ENCODE data around the gene USP43.

USP43 gene

GRCh38 chr17:9700136-9700535, 54.8 kb downstream of the USP43 start:
- no peaks in the 10 kb centered on the region for H3K27me3 ChIP-seq (ENCODE audit: control insufficient read depth, insufficient read depth, low read length)
- peaks cover 5% of the 10 kb centered on the region for H3K36me3 ChIP-seq (ENCODE audit: control insufficient read depth, insufficient read depth, low read length)
- no peak overlapping the region for H3K9ac ChIP-seq (ENCODE audit: low read length)
- no peak overlapping the region for H3K4me3 ChIP-seq (ENCODE audit: low read length)
- H3K9me3 ChIP-seq (ENCODE audit: control insufficient read depth, low read length), result no peaks in the 10 kb centered on the region
- no peaks in the 10 kb centered on the region for H3K4me1 ChIP-seq (ENCODE audit: control insufficient read depth, insufficient read depth, low read length)

- H3K4me3 ChIP-seq (ENCODE audit: low read length), result no peak overlapping the region
- no peak overlapping the region for H3K9ac ChIP-seq (ENCODE audit: low read length)
- H3K9me3 ChIP-seq (ENCODE audit: control insufficient read depth, low read length), result no peaks in the 10 kb centered on the region
- peaks cover 5% of the 10 kb centered on the region for H3K36me3 ChIP-seq (ENCODE audit: control insufficient read depth, insufficient read depth, low read length)
- no peaks in the 10 kb centered on the region for H3K27me3 ChIP-seq (ENCODE audit: control insufficient read depth, insufficient read depth, low read length)
- H3K4me1 ChIP-seq (ENCODE audit: control insufficient read depth, insufficient read depth, low read length), result no peaks in the 10 kb centered on the region
Measured at GRCh38 chr17:9700754-9701476, 55.6 kb downstream of the USP43 start.

GRCh38 chr17:9702482-9702881, 57.2 kb downstream of the USP43 start:
- no peaks in the 10 kb centered on the region for H3K27me3 ChIP-seq (ENCODE audit: control insufficient read depth, insufficient read depth, low read length)
- H3K9ac ChIP-seq (ENCODE audit: low read length), result no peak overlapping the region
- no peaks in the 10 kb centered on the region for H3K4me1 ChIP-seq (ENCODE audit: control insufficient read depth, insufficient read depth, low read length)
- H3K4me3 ChIP-seq (ENCODE audit: low read length), result no peak overlapping the region
- no peaks in the 10 kb centered on the region for H3K9me3 ChIP-seq (ENCODE audit: control insufficient read depth, low read length)
- H3K36me3 ChIP-seq (ENCODE audit: control insufficient read depth, insufficient read depth, low read length), result peaks cover 5% of the 10 kb centered on the region

GRCh38 chr17:9702914-9703780, 57.8 kb downstream of the USP43 start:
- Histone ChIP-seq H3K4me3 (ENCODE audit: low read length) (no peak overlapping the region), H3K9me3 (ENCODE audit: control insufficient read depth, low read length) (no peaks in the 10 kb centered on the region), H3K4me1 (ENCODE audit: control insufficient read depth, insufficient read depth, low read length) (no peaks in the 10 kb centered on the region), H3K27me3 (ENCODE audit: control insufficient read depth, insufficient read depth, low read length) (no peaks in the 10 kb centered on the region), H3K36me3 (ENCODE audit: control insufficient read depth, insufficient read depth, low read length) (peaks cover 5% of the 10 kb centered on the region), H3K9ac (ENCODE audit: low read length) (no peak overlapping the region)

GRCh38 chr17:9703781-9704082, 58.4 kb downstream of the USP43 start:
- Histone ChIP-seq H3K4me1 (ENCODE audit: control insufficient read depth, insufficient read depth, low read length) (no peaks in the 10 kb centered on the region), H3K9ac (ENCODE audit: low read length) (no peak overlapping the region), H3K4me3 (ENCODE audit: low read length) (no peak overlapping the region), H3K9me3 (ENCODE audit: control insufficient read depth, low read length) (no peaks in the 10 kb centered on the region), H3K27me3 (ENCODE audit: control insufficient read depth, insufficient read depth, low read length) (no peaks in the 10 kb centered on the region), H3K36me3 (ENCODE audit: control insufficient read depth, insufficient read depth, low read length) (peaks cover 5% of the 10 kb centered on the region)

- no peak overlapping the region for H3K4me3 ChIP-seq (ENCODE audit: low read length)
- no peaks in the 10 kb centered on the region for H3K4me1 ChIP-seq (ENCODE audit: control insufficient read depth, insufficient read depth, low read length)
- H3K9me3 ChIP-seq (ENCODE audit: control insufficient read depth, low read length), result no peaks in the 10 kb centered on the region
- H3K27me3 ChIP-seq (ENCODE audit: control insufficient read depth, insufficient read depth, low read length), result no peaks in the 10 kb centered on the region
- no peak overlapping the region for H3K9ac ChIP-seq (ENCODE audit: low read length)
- H3K36me3 ChIP-seq (ENCODE audit: control insufficient read depth, insufficient read depth, low read length), result no peaks in the 10 kb centered on the region
Measured at GRCh38 chr17:9705745-9706144, 60.4 kb downstream of the USP43 start.

GRCh38 chr17:9707948-9708347, 62.6 kb downstream of the USP43 start:
- Histone ChIP-seq H3K4me3 (ENCODE audit: low read length) (no peak overlapping the region), H3K36me3 (ENCODE audit: control insufficient read depth, insufficient read depth, low read length) (peaks cover 4% of the 10 kb centered on the region), H3K9ac (ENCODE audit: low read length) (no peak overlapping the region), H3K9me3 (ENCODE audit: control insufficient read depth, low read length) (no peaks in the 10 kb centered on the region), H3K27me3 (ENCODE audit: control insufficient read depth, insufficient read depth, low read length) (no peaks in the 10 kb centered on the region), H3K4me1 (ENCODE audit: control insufficient read depth, insufficient read depth, low read length) (no peaks in the 10 kb centered on the region)

- Histone ChIP-seq H3K36me3 (ENCODE audit: control insufficient read depth, insufficient read depth, low read length) (peaks cover 4% of the 10 kb centered on the region), H3K4me3 (ENCODE audit: low read length) (no peak overlapping the region), H3K27me3 (ENCODE audit: control insufficient read depth, insufficient read depth, low read length) (no peaks in the 10 kb centered on the region), H3K4me1 (ENCODE audit: control insufficient read depth, insufficient read depth, low read length) (no peaks in the 10 kb centered on the region), H3K9me3 (ENCODE audit: control insufficient read depth, low read length) (no peaks in the 10 kb centered on the region), H3K9ac (ENCODE audit: low read length) (no peak overlapping the region)
Measured at GRCh38 chr17:9714801-9715200, 69.5 kb downstream of the USP43 start.

- no peak overlapping the region for H3K9ac ChIP-seq (ENCODE audit: low read length)
- no peaks in the 10 kb centered on the region for H3K27me3 ChIP-seq (ENCODE audit: control insufficient read depth, insufficient read depth, low read length)
- H3K4me1 ChIP-seq (ENCODE audit: control insufficient read depth, insufficient read depth, low read length), result no peaks in the 10 kb centered on the region
- peaks cover 4% of the 10 kb centered on the region for H3K36me3 ChIP-seq (ENCODE audit: control insufficient read depth, insufficient read depth, low read length)
- H3K9me3 ChIP-seq (ENCODE audit: control insufficient read depth, low read length), result no peaks in the 10 kb centered on the region
- no peak overlapping the region for H3K4me3 ChIP-seq (ENCODE audit: low read length)
Measured at GRCh38 chr17:9715503-9716016, 70.2 kb downstream of the USP43 start.

- no peak overlapping the region for H3K9ac ChIP-seq (ENCODE audit: low read length)
- H3K36me3 ChIP-seq (ENCODE audit: control insufficient read depth, insufficient read depth, low read length), result no peaks in the 10 kb centered on the region
- no peaks in the 10 kb centered on the region for H3K9me3 ChIP-seq (ENCODE audit: control insufficient read depth, low read length)
- H3K27me3 ChIP-seq (ENCODE audit: control insufficient read depth, insufficient read depth, low read length), result no peaks in the 10 kb centered on the region
- no peak overlapping the region for H3K4me3 ChIP-seq (ENCODE audit: low read length)
- no peaks in the 10 kb centered on the region for H3K4me1 ChIP-seq (ENCODE audit: control insufficient read depth, insufficient read depth, low read length)
Measured at GRCh38 chr17:9725575-9725974, 80.3 kb downstream of the USP43 start.

- Histone ChIP-seq H3K9ac (ENCODE audit: low read length) (no peak overlapping the region), H3K9me3 (ENCODE audit: control insufficient read depth, low read length) (no peaks in the 10 kb centered on the region), H3K4me1 (ENCODE audit: control insufficient read depth, insufficient read depth, low read length) (no peaks in the 10 kb centered on the region), H3K36me3 (ENCODE audit: control insufficient read depth, insufficient read depth, low read length) (no peaks in the 10 kb centered on the region), H3K27me3 (ENCODE audit: control insufficient read depth, insufficient read depth, low read length) (no peaks in the 10 kb centered on the region), H3K4me3 (ENCODE audit: low read length) (no peak overlapping the region)
Measured at GRCh38 chr17:9726291-9726690, 81.0 kb downstream of the USP43 start.

GRCh38 chr17:9728005-9728404, 82.7 kb downstream of the USP43 start:
- no peaks in the 10 kb centered on the region for H3K27me3 ChIP-seq (ENCODE audit: control insufficient read depth, insufficient read depth, low read length)
- H3K9ac ChIP-seq (ENCODE audit: low read length), result no peak overlapping the region
- H3K9me3 ChIP-seq (ENCODE audit: control insufficient read depth, low read length), result no peaks in the 10 kb centered on the region
- no peaks in the 10 kb centered on the region for H3K36me3 ChIP-seq (ENCODE audit: control insufficient read depth, insufficient read depth, low read length)
- no peaks in the 10 kb centered on the region for H3K4me1 ChIP-seq (ENCODE audit: control insufficient read depth, insufficient read depth, low read length)
- no peak overlapping the region for H3K4me3 ChIP-seq (ENCODE audit: low read length)

Data from mucosa of stomach (tissue), 1 donor.